Panc1 (cell line): ENCODE results near the gene CLPTM1L.

ENCODE experiments used
- CTCF ChIP-seq: fragments of 450-650 bp; IDR thresholded peaks from 2 replicates; pipeline ENCODE4 v1.5.1; 2017; ENCODE audit warnings: mild to moderate bottlenecking
- SIN3A ChIP-seq: IDR thresholded peaks from 2 replicates; pipeline ENCODE4 v1.6.1; 2012; ENCODE audit warnings: low read depth, mild to moderate bottlenecking, low read length, moderate library complexity, borderline replicate concordance; ENCODE audit not compliant: insufficient read depth
- TF ChIP-seq, protein P1 (sequence below), 2 experiments: IDR thresholded peaks; 2 replicates each; pipeline ENCODE4 v1.6.1; 2011 to 2012; ENCODE audit warnings: low read depth in 2 of 2, control low read depth in 1 of 2, low read length in 1 of 2, mild to moderate bottlenecking in 1 of 2, moderate library complexity in 1 of 2; ENCODE audit not compliant: insufficient read depth in 1 of 2

- no peak for TF ChIP-seq CTCF
- TF ChIP-seq, protein P1, sequence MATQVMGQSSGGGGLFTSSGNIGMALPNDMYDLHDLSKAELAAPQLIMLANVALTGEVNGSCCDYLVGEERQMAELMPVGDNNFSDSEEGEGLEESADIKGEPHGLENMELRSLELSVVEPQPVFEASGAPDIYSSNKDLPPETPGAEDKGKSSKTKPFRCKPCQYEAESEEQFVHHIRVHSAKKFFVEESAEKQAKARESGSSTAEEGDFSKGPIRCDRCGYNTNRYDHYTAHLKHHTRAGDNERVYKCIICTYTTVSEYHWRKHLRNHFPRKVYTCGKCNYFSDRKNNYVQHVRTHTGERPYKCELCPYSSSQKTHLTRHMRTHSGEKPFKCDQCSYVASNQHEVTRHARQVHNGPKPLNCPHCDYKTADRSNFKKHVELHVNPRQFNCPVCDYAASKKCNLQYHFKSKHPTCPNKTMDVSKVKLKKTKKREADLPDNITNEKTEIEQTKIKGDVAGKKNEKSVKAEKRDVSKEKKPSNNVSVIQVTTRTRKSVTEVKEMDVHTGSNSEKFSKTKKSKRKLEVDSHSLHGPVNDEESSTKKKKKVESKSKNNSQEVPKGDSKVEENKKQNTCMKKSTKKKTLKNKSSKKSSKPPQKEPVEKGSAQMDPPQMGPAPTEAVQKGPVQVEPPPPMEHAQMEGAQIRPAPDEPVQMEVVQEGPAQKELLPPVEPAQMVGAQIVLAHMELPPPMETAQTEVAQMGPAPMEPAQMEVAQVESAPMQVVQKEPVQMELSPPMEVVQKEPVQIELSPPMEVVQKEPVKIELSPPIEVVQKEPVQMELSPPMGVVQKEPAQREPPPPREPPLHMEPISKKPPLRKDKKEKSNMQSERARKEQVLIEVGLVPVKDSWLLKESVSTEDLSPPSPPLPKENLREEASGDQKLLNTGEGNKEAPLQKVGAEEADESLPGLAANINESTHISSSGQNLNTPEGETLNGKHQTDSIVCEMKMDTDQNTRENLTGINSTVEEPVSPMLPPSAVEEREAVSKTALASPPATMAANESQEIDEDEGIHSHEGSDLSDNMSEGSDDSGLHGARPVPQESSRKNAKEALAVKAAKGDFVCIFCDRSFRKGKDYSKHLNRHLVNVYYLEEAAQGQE (IDR thresholded peaks at IDR 0.05; ENCODE audit: insufficient read depth in 1 of 2, low read depth in 2 of 2, low read length in 1 of 2), result no peak
- TF ChIP-seq SIN3A, result no peak
Measured at GRCh38 chr5:1312993-1313833, 31.7 kb downstream of the CLPTM1L start.
